CD14-positive monocyte (primary cell): ENCODE measurements around the gene IER2. TPM values are rescaled to one million over a fixed set of nuclear protein-coding genes. Genes with fewer than 3 reads are reported as not detected.

Experiments used
- DNase-seq, 3 donors: peaks; one replicate each; pipeline ENCODE4 v3.0.0-alpha.2; 2011 to 2022
- H2AFZ ChIP-seq: 2 replicates; pipeline ENCODE4 v1.6.0; 2012; ENCODE audit warnings: mild to moderate bottlenecking, low read depth, low read length, inconsistent platforms; ENCODE audit not compliant: insufficient read depth, poor library complexity, severe bottlenecking
- H3K27ac ChIP-seq, 2 donors: 1 replicate in 1 of 2; 2 replicates in 1 of 2; pipeline ENCODE4 v1.5.1; 2012 to 2013; ENCODE audit warnings: low read length in 2 of 2, control low read depth in 1 of 2, inconsistent platforms in 1 of 2, low read depth in 1 of 2, mild to moderate bottlenecking in 1 of 2
- H3K27me3 ChIP-seq, 2 donors: one replicate each; pipeline versions ENCODE4 v1.6.0 to v1.6.1; 2011 to 2013; ENCODE audit warnings: low read length in 2 of 2; ENCODE audit not compliant: control insufficient read depth in 2 of 2, insufficient read depth in 2 of 2
- H3K36me3 ChIP-seq, 2 donors: replicated peaks in 1 of 2; 1 replicate in 1 of 2; 2 replicates in 1 of 2; pipeline versions ENCODE4 v1.5.1 to v1.6.1; 2012 to 2013; ENCODE audit warnings: low read length in 2 of 2, control low read depth in 1 of 2, inconsistent platforms in 1 of 2, mild to moderate bottlenecking in 1 of 2; ENCODE audit not compliant: insufficient read depth in 2 of 2, control insufficient read depth in 1 of 2
- H3K4me1 ChIP-seq, 2 donors: 1 replicate in 1 of 2; 2 replicates in 1 of 2; pipeline versions ENCODE4 v1.5.1 to v1.6.1; 2012 to 2013; ENCODE audit warnings: low read length in 2 of 2, control low read depth in 1 of 2, inconsistent platforms in 1 of 2, mild to moderate bottlenecking in 1 of 2, moderate library complexity in 1 of 2; ENCODE audit not compliant: insufficient read depth in 2 of 2, control insufficient read depth in 1 of 2
- H3K4me2 ChIP-seq: replicated peaks from 2 replicates; pipeline ENCODE3; 2012; ENCODE audit warnings: low read length, moderate library complexity, mild to moderate bottlenecking; ENCODE audit not compliant: poor library complexity, severe bottlenecking; ENCODE audit errors: extremely low read depth
- H3K4me3 ChIP-seq, 3 experiments: fragments of 200-600 bp in 1 of 3; sonication (generic) in 1 of 3; replicated peaks in 1 of 3; 1 replicate in 2 of 3; 2 replicates in 1 of 3; pipeline ENCODE4 v1.5.1; 2011 to 2013; ENCODE audit warnings: low read length in 3 of 3, mild to moderate bottlenecking in 3 of 3, control low read depth in 2 of 3, low read depth in 2 of 3, inconsistent platforms in 1 of 3, moderate library complexity in 1 of 3
- H3K79me2 ChIP-seq: 2 replicates; pipeline ENCODE4 v1.6.0; 2012; ENCODE audit warnings: mild to moderate bottlenecking, control low read depth, inconsistent platforms, low read length, moderate library complexity; ENCODE audit not compliant: insufficient read depth
- H3K9ac ChIP-seq: 2 replicates; pipeline ENCODE4 v1.6.0; 2017; ENCODE audit warnings: low read length, mild to moderate bottlenecking; ENCODE audit not compliant: insufficient read depth, poor library complexity, severe bottlenecking
- H3K9me3 ChIP-seq, 2 donors: replicated peaks in 1 of 2; 1 replicate in 1 of 2; 2 replicates in 1 of 2; pipeline versions ENCODE4 v1.5.1 to v1.6.1; 2012 to 2013; ENCODE audit warnings: low read length in 2 of 2, control low read depth in 1 of 2; ENCODE audit not compliant: control insufficient read depth in 1 of 2, insufficient read depth in 1 of 2
- H4K20me1 ChIP-seq: 2 replicates; pipeline ENCODE4 v1.6.0; 2012; ENCODE audit warnings: mild to moderate bottlenecking, low read length, control low read depth, moderate library complexity; ENCODE audit not compliant: insufficient read depth
- H3K27ac Mint-ChIP-seq, 7 donors: one replicate each; pipeline ENCODE4 v1.8.0; 2020; ENCODE audit warnings: mild to moderate bottlenecking in 7 of 7, mixed read lengths in 7 of 7, moderate library complexity in 6 of 7, inconsistent platforms in 2 of 7
- H3K27me3 Mint-ChIP-seq, 3 donors: one replicate each; pipeline ENCODE4 v1.8.0; 2021 to 2022; ENCODE audit warnings: low read depth in 3 of 3, mild to moderate bottlenecking in 3 of 3, mixed read lengths in 3 of 3, moderate library complexity in 3 of 3, inconsistent platforms in 1 of 3
- H3K36me3 Mint-ChIP-seq, 2 donors: one replicate each; pipeline ENCODE4 v1.8.0; 2020; ENCODE audit warnings: mixed read lengths in 2 of 2, inconsistent platforms in 1 of 2, mild to moderate bottlenecking in 1 of 2
- H3K4me1 Mint-ChIP-seq: one replicate; pipeline ENCODE4 v1.8.0; 2020; ENCODE audit warnings: mild to moderate bottlenecking, mixed read lengths
- H3K4me3 Mint-ChIP-seq, 2 donors: one replicate each; pipeline ENCODE4 v1.8.0; 2020; ENCODE audit warnings: mild to moderate bottlenecking in 2 of 2, mixed read lengths in 2 of 2, moderate library complexity in 1 of 2
- H3K9me3 Mint-ChIP-seq, 7 donors: one replicate each; pipeline ENCODE4 v1.8.0; 2020 to 2022; ENCODE audit warnings: mixed read lengths in 7 of 7, mild to moderate bottlenecking in 6 of 7, moderate library complexity in 6 of 7, inconsistent platforms in 2 of 7
- WGBS: methylation state at CpG from one replicate; pipeline ENCODE4 v1.1.5; 2013; ENCODE audit warnings: missing lambda C conversion rate; ENCODE audit not compliant: insufficient coverage; 5-methylcytosine and 5-hydroxymethylcytosine counted together
- intact Hi-C, 2 donors: fragments of 100-400 bp; cut with micrococcal nuclease; formaldehyde crosslinking; loops; one replicate each; pipeline versions ENCODE4 v1.15.0 to v1.15.1; 2023
- polyA plus RNA-seq, 3 donors: library from polyadenylated mRNA; depleted of rRNA in 1 of 3; unstranded in 2 of 3; stranded (reverse) in 1 of 3; fragments of 300-500 nt in 2 of 3; fragments of >200 nt in 1 of 3; fragmentation: Illumina TruSeq in 2 of 3; gene quantifications; 1 replicate in 2 of 3; 2 replicates in 1 of 3; pipeline ENCODE4 v1.2.3, GENCODE V29; 2012 to 2021
- TF ChIP-seq, protein P1 (sequence below): fragments of 200-600 bp; IDR thresholded peaks from one replicate; pipeline ENCODE4 v1.8.0; 2022; ENCODE audit warnings: antibody characterized with exemption, mild to moderate bottlenecking

Gene IER2
- polyA plus RNA-seq, 3 donors = 355 to 804 (median 601) TPM

- TF ChIP-seq, protein P1, sequence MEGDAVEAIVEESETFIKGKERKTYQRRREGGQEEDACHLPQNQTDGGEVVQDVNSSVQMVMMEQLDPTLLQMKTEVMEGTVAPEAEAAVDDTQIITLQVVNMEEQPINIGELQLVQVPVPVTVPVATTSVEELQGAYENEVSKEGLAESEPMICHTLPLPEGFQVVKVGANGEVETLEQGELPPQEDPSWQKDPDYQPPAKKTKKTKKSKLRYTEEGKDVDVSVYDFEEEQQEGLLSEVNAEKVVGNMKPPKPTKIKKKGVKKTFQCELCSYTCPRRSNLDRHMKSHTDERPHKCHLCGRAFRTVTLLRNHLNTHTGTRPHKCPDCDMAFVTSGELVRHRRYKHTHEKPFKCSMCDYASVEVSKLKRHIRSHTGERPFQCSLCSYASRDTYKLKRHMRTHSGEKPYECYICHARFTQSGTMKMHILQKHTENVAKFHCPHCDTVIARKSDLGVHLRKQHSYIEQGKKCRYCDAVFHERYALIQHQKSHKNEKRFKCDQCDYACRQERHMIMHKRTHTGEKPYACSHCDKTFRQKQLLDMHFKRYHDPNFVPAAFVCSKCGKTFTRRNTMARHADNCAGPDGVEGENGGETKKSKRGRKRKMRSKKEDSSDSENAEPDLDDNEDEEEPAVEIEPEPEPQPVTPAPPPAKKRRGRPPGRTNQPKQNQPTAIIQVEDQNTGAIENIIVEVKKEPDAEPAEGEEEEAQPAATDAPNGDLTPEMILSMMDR = no peak
- Histone ChIP-seq H3K9me3 (no peaks in the 10 kb centered on the region), H3K27ac (no peak overlapping the region), H3K79me2 (peaks cover 1% of the 10 kb centered on the region), H3K36me3 (no peaks in the 10 kb centered on the region), H4K20me1 (peaks cover 10% of the 10 kb centered on the region), H3K4me1 (peaks cover 63 to 81% of the 10 kb centered on the region in 2 donors), H2AFZ (no peak overlapping the region), H3K27me3 (no peaks in the 10 kb centered on the region), H3K4me2 (no peak overlapping the region), H3K4me3 (no peak overlapping the region), H3K9ac (no peak overlapping the region)
- Mint-ChIP-seq H3K4me3 (no peak overlapping the region), H3K27ac (peak overlapping the region in 1 of 7 donors; percentile 35), H3K27me3 (peaks cover 0 to 1% (median 0%) of the 10 kb centered on the region in 3 donors), H3K9me3 (peaks cover 0 to 5% (median 0%) of the 10 kb centered on the region in 7 donors), H3K36me3 (no peaks in the 10 kb centered on the region), H3K4me1 (peaks cover 67% of the 10 kb centered on the region)
- DNase-seq = peak in 2 of 3 donors; percentile 64 to 77
- no CpG with 5 or more reads among the region's 1 CpG for WGBS
- intact Hi-C loops = loop anchor here in 1 of 2 donors (5.0 kb wide), 1 partner anchor 47 kb away; no protein-coding TSS in a partner anchor
These were observed 10.3 kb downstream of the IER2 start for GRCh38 chr19:13160557-13160956.

- no peaks in the 10 kb centered on the region for H3K36me3 Mint-ChIP-seq
- H3K4me3 Mint-ChIP-seq = peak overlapping the region; percentile 76 to 87
- no peaks in the 10 kb centered on the region for H3K27me3 Mint-ChIP-seq
- peak overlapping the region; percentile 86 to 98 (median 92) for H3K27ac Mint-ChIP-seq
- Histone ChIP-seq H3K4me3 (peak overlapping the region; percentile 39 to 83 (median 47)), H3K4me1 (peaks cover 63 to 79% of the 10 kb centered on the region in 2 donors), H4K20me1 (no peaks in the 10 kb centered on the region), H3K4me2 (peak overlapping the region; percentile 97), H3K27me3 (no peaks in the 10 kb centered on the region), H3K79me2 (peaks cover 15% of the 10 kb centered on the region), H3K9me3 (no peaks in the 10 kb centered on the region), H3K9ac (peak overlapping the region; percentile 70), H3K36me3 (no peaks in the 10 kb centered on the region), H2AFZ (peak overlapping the region; percentile 90), H3K27ac (peak overlapping the region; percentile 65 to 90)
- WGBS = 3% methylated on average over 52 of the region's 58 CpGs
- peaks cover 0 to 5% (median 0%) of the 10 kb centered on the region in 7 donors for H3K9me3 Mint-ChIP-seq
- TF ChIP-seq, protein P1 = no peak
- intact Hi-C loops = loop anchor here in 1 of 2 donors (5.0 kb wide), 1 partner anchor 44 kb away; no protein-coding TSS in a partner anchor
- DNase-seq = peak; percentile 87 to 91 (median 87)
- H3K4me1 Mint-ChIP-seq = peaks cover 66% of the 10 kb centered on the region
These were observed 12.8 kb downstream of the IER2 start for GRCh38 chr19:13162724-13163608.
